Thyroid gland (tissue), 4 donors: ENCODE measurements around the gene PCTP. TPM values are rescaled to one million over a fixed set of nuclear protein-coding genes. Genes with fewer than 3 reads are reported as not detected.

Experiments used
- DNase-seq, 2 donors: peaks; one replicate each; pipeline ENCODE4 v3.0.0-alpha.2; 2019
- H3K27ac ChIP-seq, 3 donors: fragments of 200-600 bp; sonication (generic); 1 replicate in 2 of 3; 2 replicates in 1 of 3; pipeline ENCODE4 v1.5.1; 2016 to 2019; ENCODE audit warnings: mild to moderate bottlenecking in 1 of 3, moderate library complexity in 1 of 3
- H3K27me3 ChIP-seq: fragments of 200-600 bp; sonication (generic); one replicate; pipeline ENCODE4 v1.5.1; 2019
- H3K36me3 ChIP-seq, 2 donors: fragments of 200-600 bp; sonication (generic); one replicate each; pipeline ENCODE4 v1.5.1; 2016 to 2019
- H3K4me1 ChIP-seq, 2 donors: fragments of 200-600 bp; sonication (generic); one replicate each; pipeline ENCODE4 v1.5.1; 2017 to 2019
- H3K4me3 ChIP-seq, 3 donors: fragments of 200-600 bp; sonication (generic); replicated peaks in 1 of 3; 1 replicate in 2 of 3; 2 replicates in 1 of 3; pipeline ENCODE4 v1.5.1; 2016; ENCODE audit warnings: mild to moderate bottlenecking in 1 of 3
- H3K9me3 ChIP-seq: fragments of 200-600 bp; sonication (generic); one replicate; pipeline ENCODE4 v1.5.1; 2017
- POLR2A ChIP-seq, 2 donors: fragments of 450-650 bp; IDR thresholded peaks; one replicate each; pipeline ENCODE4 v1.6.1; 2017; ENCODE audit warnings: antibody characterized with exemption in 2 of 2, mild to moderate bottlenecking in 2 of 2, moderate library complexity in 1 of 2
- WGBS, 2 donors: methylation state at CpG; one replicate each; pipeline ENCODE4 v1.1.5; 2017; 5-methylcytosine and 5-hydroxymethylcytosine counted together
- intact Hi-C: fragments of 100-400 bp; cut with DNase I; formaldehyde crosslinking; loops from one replicate; pipeline ENCODE4 v1.15.1; 2023
- total RNA-seq, 4 donors: library from RNA; depleted of rRNA; stranded (reverse); fragments of >200 nt; gene quantifications; one replicate each; pipeline ENCODE4 v1.2.3, GENCODE V29; 2016
- TF ChIP-seq, protein P1 (sequence below), 6 experiments: fragments of 200-600 bp in 3 of 6; fragments of 450-650 bp in 3 of 6; sonication (generic) in 3 of 6; IDR thresholded peaks; one replicate each; pipeline ENCODE4 v1.5.1; 2016 to 2019; ENCODE audit warnings: antibody characterized with exemption in 6 of 6, mild to moderate bottlenecking in 2 of 6, inconsistent platforms in 1 of 6, moderate library complexity in 1 of 6

The PCTP gene
- total RNA-seq, 4 donors from 2014 or later, result 13.7 to 17.2 (median 14.8) TPM

DNA sequence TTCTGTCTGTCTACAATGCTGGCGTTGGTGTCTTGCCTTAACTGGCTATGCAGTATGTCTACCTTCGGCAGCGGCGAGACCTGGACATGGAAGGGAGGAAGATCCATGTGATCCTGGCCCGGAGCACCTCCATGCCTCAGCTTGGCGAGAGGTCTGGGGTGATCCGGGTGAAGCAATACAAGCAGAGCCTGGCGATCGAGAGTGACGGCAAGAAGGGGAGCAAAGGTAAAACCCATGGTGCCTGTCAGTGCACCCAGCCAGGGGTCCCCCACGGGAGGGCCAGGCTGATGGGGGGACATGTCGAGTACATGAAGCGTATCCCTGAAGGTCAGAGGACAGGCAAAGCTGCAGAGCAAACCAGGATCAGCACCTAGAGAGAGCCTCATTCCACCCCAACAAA, 22.8 kb downstream of the PCTP start:
- Histone ChIP-seq H3K4me3 (no peak overlapping the region), H3K36me3 (peaks cover 17% of the 10 kb centered on the region in 2 donors), H3K27ac (no peak overlapping the region), H3K4me1 (peaks cover 4 to 29% of the 10 kb centered on the region in 2 donors), H3K9me3 (no peaks in the 10 kb centered on the region), H3K27me3 (no peaks in the 10 kb centered on the region)
- intact Hi-C loops, result loop anchor here (10.0 kb wide), 1 partner anchor 49 kb away; the partner anchor contains the start of gene TMEM100
- TF ChIP-seq, protein P1, sequence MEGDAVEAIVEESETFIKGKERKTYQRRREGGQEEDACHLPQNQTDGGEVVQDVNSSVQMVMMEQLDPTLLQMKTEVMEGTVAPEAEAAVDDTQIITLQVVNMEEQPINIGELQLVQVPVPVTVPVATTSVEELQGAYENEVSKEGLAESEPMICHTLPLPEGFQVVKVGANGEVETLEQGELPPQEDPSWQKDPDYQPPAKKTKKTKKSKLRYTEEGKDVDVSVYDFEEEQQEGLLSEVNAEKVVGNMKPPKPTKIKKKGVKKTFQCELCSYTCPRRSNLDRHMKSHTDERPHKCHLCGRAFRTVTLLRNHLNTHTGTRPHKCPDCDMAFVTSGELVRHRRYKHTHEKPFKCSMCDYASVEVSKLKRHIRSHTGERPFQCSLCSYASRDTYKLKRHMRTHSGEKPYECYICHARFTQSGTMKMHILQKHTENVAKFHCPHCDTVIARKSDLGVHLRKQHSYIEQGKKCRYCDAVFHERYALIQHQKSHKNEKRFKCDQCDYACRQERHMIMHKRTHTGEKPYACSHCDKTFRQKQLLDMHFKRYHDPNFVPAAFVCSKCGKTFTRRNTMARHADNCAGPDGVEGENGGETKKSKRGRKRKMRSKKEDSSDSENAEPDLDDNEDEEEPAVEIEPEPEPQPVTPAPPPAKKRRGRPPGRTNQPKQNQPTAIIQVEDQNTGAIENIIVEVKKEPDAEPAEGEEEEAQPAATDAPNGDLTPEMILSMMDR (IDR thresholded peaks at IDR 0.05), result no peak
- 86 to 89% methylated on average over 13 of the region's 13 CpGs for WGBS, 2 donors
- no peak for DNase-seq

DNA sequence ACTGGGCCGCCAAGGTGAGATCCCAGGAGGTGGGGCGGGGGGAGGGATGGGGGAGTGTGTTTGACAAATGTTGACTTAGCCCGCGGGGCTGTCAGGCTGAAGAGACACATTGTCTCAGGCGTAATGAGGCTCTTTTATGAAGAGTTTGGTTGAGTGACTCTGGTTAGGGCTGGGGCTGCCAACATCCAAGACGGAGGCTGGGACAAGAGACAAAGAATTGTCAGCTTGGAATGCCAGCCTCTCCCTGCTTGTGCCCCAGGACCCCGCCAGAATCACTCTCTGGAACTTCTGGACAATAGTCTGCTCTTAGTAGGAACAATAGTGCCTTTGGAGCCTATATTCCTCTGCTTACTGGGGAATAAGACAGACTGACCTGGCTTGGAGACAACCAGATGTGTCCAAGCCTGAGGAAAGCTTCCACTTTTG, 24.0 kb downstream of the PCTP start:
- 38 to 44% methylated on average over 7 of the region's 7 CpGs for WGBS, 2 donors
- H3K36me3 ChIP-seq, result peaks cover 17% of the 10 kb centered on the region in 2 donors
- intact Hi-C loops, result loop anchor here (10.0 kb wide), 1 partner anchor 50 kb away; the partner anchor contains the start of gene TMEM100

DNA sequence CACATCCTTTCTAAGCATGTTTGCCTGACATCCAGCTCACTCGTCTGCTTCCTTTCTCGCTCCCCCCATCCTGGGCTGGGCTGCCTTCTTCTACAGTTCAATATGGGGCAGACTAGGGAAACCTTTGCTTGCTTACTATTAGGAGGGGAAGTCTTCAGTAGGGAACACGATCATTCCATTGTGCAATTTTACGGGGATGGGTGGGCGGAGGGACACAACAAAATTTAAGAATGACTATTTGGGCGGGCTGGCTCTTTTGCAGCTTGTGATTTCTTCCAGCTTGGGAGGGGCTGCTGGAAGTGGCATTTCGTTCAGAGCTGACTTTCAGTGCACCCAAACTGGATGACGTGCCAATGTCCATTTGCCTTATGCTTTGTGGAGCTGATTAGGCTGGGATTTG, 25.4 kb downstream of the PCTP start:
- no peak for DNase-seq
- Histone ChIP-seq H3K36me3 (peaks cover 14 to 17% of the 10 kb centered on the region in 2 donors), H3K27me3 (no peaks in the 10 kb centered on the region), H3K27ac (no peak overlapping the region), H3K4me1 (peaks cover 4 to 16% of the 10 kb centered on the region in 2 donors), H3K4me3 (no peak overlapping the region), H3K9me3 (no peaks in the 10 kb centered on the region)
- TF ChIP-seq, protein P1 (IDR thresholded peaks at IDR 0.05), result no peak
- no peak for TF ChIP-seq POLR2A (IDR thresholded peaks at IDR 0.05)
- intact Hi-C loops, result loop anchor here (10.0 kb wide), 1 partner anchor 51 kb away; the partner anchor contains the start of gene TMEM100
- 95 to 97% methylated on average over 8 of the region's 8 CpGs for WGBS, 2 donors

More for the DNA sequence above, 24.0 kb downstream of the PCTP start:
- peak; percentile 21 to 42 for DNase-seq
- peaks cover 4 to 19% of the 10 kb centered on the region in 2 donors for H3K4me1 ChIP-seq
- H3K9me3 ChIP-seq, result no peaks in the 10 kb centered on the region
- H3K4me3 ChIP-seq, result no peak overlapping the region
- H3K27ac ChIP-seq, result peak overlapping the region in 1 of 3 donors; percentile 15
- no peak for TF ChIP-seq POLR2A (IDR thresholded peaks at IDR 0.05)
- H3K27me3 ChIP-seq, result no peaks in the 10 kb centered on the region

DNA sequence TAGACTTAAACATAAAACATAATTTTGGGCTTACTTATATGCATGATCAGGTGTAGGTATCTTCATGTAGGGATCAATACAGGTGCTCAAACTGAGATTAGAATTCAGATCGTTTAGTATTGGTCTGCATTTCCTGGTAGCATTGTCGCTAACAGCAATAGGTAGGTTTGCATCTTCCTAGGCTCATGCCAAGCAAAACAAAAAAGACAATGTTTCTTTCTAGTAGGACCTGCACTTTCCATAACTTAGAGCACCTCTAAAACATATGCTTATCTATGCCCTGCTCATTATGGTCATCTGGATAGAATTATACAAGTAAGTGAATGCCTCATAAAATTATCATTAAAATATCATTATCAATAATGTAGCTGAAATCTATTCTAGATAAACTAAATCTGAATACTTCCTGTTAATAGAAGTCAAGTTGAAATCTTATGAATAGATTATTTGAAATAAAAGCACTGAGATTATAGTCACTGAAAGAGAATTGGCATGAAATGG, 26.7 kb downstream of the PCTP start:
- DNase-seq, result no peak
- Histone ChIP-seq H3K9me3 (no peaks in the 10 kb centered on the region), H3K4me1 (peaks cover 4 to 16% of the 10 kb centered on the region in 2 donors), H3K36me3 (peaks cover 10 to 17% of the 10 kb centered on the region in 2 donors), H3K4me3 (no peak overlapping the region), H3K27ac (no peak overlapping the region), H3K27me3 (no peaks in the 10 kb centered on the region)
- WGBS, 2 donors, result 81 to 91% methylated on average over 2 of the region's 2 CpGs
- intact Hi-C loops, result loop anchor here (10.0 kb wide), 1 partner anchor 53 kb away; the partner anchor contains the start of gene TMEM100
- TF ChIP-seq POLR2A (IDR thresholded peaks at IDR 0.05), result no peak
- TF ChIP-seq, protein P1 (IDR thresholded peaks at IDR 0.05), result no peak

DNA sequence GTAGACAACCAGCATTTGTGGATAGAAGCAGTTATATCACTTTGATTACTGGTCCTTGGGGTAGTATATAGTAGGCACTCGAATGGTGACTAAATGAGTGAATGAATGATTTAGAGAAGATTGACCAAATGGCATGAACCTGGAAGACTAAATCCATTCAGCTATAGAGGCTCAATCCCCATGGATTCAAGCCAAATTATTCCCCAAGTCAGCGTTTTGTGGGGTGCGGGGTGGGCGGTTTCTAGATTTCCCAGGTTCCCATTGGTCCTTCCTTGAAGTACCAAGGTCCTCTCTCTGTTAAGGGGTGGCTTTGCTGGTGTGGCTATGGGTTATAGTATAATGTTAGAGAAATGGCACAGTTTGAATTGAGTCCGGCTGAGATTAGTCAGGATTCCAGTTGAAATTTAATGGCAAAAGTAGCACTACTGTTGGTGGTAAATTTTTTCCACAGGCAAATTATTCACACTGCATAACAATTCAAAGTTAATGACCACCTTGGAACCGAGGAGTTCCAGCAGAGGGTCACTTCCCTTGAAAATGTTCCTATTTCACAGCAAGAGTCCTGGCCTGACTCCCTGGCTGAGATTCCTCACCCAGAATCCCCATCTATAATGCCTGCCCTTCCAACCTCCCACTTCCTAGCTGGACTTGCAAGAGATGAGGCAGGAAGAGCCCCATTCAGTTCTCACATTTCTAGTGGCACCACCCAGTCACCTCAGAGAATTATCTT, 27.7 kb downstream of the PCTP start:
- Histone ChIP-seq H3K9me3 (no peaks in the 10 kb centered on the region), H3K27ac (no peak overlapping the region), H3K27me3 (no peaks in the 10 kb centered on the region), H3K4me3 (no peak overlapping the region), H3K4me1 (peaks cover 4 to 16% of the 10 kb centered on the region in 2 donors), H3K36me3 (peaks cover 9 to 13% of the 10 kb centered on the region in 2 donors)
- 89 to 90% methylated on average over 6 of the region's 6 CpGs for WGBS, 2 donors
- no peak for DNase-seq
- intact Hi-C loops, result loop anchor here (10.0 kb wide), 1 partner anchor 54 kb away; the partner anchor contains the start of gene TMEM100
- TF ChIP-seq POLR2A (IDR thresholded peaks at IDR 0.05), result no peak
- TF ChIP-seq, protein P1 (IDR thresholded peaks at IDR 0.05), result no peak
